GM19328 (cell line): ENCODE data around the gene OSGIN1.

Source experiments
- ATAC-seq: cut with Tn5 transposase; IDR thresholded peaks from one replicate; pipeline ENCODE4 v1.9.1; 2021; ENCODE audit warnings: mild to moderate bottlenecking, moderate library complexity; ENCODE audit not compliant: unreplicated experiment

The OSGIN1 gene

GRCh38 chr16:83969771-83970429 is 16.9 kb downstream of the OSGIN1 start:
- no peak for ATAC-seq

GRCh38 chr16:83970430-83970815 is 17.4 kb downstream of the OSGIN1 start:
- ATAC-seq: no peak

GRCh38 chr16:83971165-83972130 is 18.4 kb downstream of the OSGIN1 start:
- ATAC-seq: no peak

- ATAC-seq: no peak
These were observed 19.4 kb downstream of the OSGIN1 start for GRCh38 chr16:83972256-83973008.

GRCh38 chr16:83973077-83973476 is 20.0 kb downstream of the OSGIN1 start:
- no peak for ATAC-seq

- no peak for ATAC-seq
These were observed 20.7 kb downstream of the OSGIN1 start for GRCh38 chr16:83973581-83974385.

- no peak for ATAC-seq
These were observed 21.4 kb downstream of the OSGIN1 start for GRCh38 chr16:83974475-83974874.

- ATAC-seq: no peak
These were observed 22.7 kb downstream of the OSGIN1 start for GRCh38 chr16:83975590-83976260.

- ATAC-seq: no peak
These were observed 24.2 kb downstream of the OSGIN1 start for GRCh38 chr16:83977056-83977815.

- ATAC-seq: no peak
These were observed 25.4 kb downstream of the OSGIN1 start for GRCh38 chr16:83978401-83978904.

GRCh38 chr16:83979441-83979840 is 26.4 kb downstream of the OSGIN1 start:
- ATAC-seq: no peak

- no peak for ATAC-seq
These were observed 27.8 kb downstream of the OSGIN1 start for GRCh38 chr16:83980794-83981193.

GRCh38 chr16:83981799-83982198 is 28.8 kb downstream of the OSGIN1 start:
- ATAC-seq: no peak

- no peak for ATAC-seq
These were observed 30.5 kb downstream of the OSGIN1 start for GRCh38 chr16:83983491-83983890.

- ATAC-seq: no peak
These were observed 36.3 kb downstream of the OSGIN1 start for GRCh38 chr16:83989300-83989699.

- ATAC-seq: no peak
These were observed 37.5 kb downstream of the OSGIN1 start for GRCh38 chr16:83990492-83990891.

GRCh38 chr16:83992624-83993023 is 39.6 kb downstream of the OSGIN1 start:
- ATAC-seq: no peak

- ATAC-seq: no peak
These were observed 41.0 kb downstream of the OSGIN1 start for GRCh38 chr16:83994087-83994486.

- ATAC-seq: no peak
These were observed 41.7 kb downstream of the OSGIN1 start for GRCh38 chr16:83994703-83995102.
